Activated CD4-positive, CD25-positive, alpha-beta regulatory T cell (primary cell): ENCODE results near the gene RNF151.

ENCODE experiments used
- DNase-seq, 4 experiments: peaks; one replicate each; lab custom pipeline; 2025; lab: John Stamatoyannopoulos, UW

RNF151 gene

GRCh38 chr16:1976951-1977874 lies 10.6 kb downstream of the RNF151 start:
- no peak for DNase-seq

DNA sequence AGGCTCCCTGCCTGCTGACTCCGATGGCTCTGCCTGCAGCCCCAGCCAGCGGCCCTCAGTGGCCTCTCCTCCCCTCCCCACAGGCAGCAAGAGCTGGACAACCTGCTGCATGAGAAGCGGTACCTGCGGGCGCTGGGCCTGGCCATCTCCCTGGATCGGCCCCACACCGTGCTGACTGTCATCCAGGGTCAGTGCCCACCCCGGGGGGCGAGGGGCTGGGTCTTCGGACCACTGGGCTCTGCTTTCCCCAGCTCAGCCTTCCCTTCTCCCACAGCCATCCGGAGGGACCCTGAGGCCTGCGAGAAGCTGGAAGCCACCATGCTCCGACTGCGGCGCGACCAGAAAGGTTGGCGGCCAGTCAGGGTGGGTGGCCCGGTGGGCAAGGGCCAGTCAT lies 11.2 kb downstream of the RNF151 start:
- no peak for DNase-seq

- DNase-seq = no peak
Observed at GRCh38 chr16:1978476-1979120, 11.9 kb downstream of the RNF151 start.

- DNase-seq = no peak
Observed at GRCh38 chr16:1979271-1980029, 12.8 kb downstream of the RNF151 start.

DNA sequence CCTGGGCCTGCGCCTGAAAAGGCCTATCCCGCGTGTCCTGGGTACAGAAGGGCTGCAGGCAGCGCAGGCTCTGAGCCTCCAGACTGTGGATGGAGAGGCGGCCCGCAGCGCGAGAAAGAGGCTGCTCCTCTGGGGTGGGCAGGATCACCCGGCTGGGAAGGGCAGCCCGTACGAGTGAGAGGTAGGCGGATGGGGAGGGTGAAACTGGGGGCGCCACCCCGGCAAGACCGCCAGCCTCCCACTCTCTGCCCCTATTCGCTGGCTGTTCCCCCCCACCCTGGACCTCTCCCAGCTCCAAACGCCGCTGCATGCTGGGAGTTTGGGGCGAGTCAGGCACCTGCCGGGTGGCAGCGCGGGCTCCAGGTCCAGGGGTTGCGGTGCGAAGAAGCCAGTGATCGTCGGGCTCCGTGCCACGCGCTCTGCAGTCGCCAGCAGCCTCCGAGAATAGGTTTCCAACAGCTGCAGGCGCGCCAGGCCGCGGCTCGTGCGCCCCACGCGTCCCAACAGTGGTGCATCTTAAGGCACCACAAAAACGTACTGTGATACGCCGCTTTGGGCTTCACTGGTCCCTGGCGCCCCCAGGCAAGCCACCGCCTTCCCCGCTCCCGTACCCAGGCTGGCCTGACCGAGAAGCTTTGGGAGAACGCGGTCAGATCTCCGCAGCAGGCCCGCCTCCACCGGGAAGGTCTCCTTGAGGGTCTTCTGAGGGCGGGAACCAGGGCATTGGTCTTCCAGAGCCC lies 13.5 kb downstream of the RNF151 start:
- no peak for DNase-seq

DNA sequence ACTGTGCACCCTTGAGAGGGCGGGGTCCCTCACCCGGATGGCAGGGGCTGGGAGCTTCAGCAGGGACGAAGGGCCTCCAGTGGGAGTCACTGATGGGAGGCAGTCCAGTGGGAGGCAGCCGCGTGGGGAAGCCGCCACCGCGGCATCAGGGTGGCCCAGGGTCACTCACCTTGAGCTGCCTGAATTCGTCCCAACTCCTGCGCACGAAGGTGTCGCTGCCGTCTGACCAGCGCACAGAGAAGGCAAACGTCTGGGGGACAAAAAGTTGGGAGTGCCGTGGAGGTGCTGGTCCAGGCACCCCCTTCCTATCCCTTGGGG lies 14.1 kb downstream of the RNF151 start:
- no peak for DNase-seq

DNA sequence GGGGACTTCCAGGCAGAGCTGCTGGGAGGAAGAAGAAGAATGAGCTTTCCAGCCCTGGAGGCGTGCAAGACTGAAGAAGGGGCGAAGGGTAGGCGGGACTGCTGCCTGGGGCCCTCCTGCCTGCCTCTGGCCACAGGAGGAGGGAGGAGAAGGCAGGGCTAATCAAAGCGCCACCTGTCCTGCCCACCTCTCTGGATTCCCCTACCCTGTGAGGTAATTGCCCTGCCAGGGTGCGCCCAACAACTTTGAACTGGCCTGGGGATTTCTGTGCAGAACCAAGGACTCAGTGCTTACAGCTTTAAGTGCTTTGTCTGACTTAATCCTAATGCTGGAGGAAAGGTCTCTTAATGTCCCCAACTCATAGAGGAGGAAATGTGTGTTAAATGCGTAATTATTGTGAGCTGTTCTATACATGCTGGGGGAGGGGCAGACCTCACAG lies 14.8 kb downstream of the RNF151 start, which contains the start of gene NOXO1:
NOXO1 (minus strand) TSS at position 72 of the 439 bp plus-strand sequence. CDS start 290 bp downstream, outside the sequence.
- DNase-seq = no peak

- DNase-seq = no peak
Observed at GRCh38 chr16:1982013-1982433, 15.4 kb downstream of the RNF151 start.

GRCh38 chr16:1982991-1983543 lies 16.4 kb downstream of the RNF151 start:
- no peak for DNase-seq

GRCh38 chr16:1983544-1984346 lies 17.1 kb downstream of the RNF151 start, which contains the start of gene GFER:
GFER (plus strand) TSS chr16:1984193; CDS start chr16:1984219, 26 bp downstream.
- peak; percentile 34 to 59 (median 44) for DNase-seq

DNA sequence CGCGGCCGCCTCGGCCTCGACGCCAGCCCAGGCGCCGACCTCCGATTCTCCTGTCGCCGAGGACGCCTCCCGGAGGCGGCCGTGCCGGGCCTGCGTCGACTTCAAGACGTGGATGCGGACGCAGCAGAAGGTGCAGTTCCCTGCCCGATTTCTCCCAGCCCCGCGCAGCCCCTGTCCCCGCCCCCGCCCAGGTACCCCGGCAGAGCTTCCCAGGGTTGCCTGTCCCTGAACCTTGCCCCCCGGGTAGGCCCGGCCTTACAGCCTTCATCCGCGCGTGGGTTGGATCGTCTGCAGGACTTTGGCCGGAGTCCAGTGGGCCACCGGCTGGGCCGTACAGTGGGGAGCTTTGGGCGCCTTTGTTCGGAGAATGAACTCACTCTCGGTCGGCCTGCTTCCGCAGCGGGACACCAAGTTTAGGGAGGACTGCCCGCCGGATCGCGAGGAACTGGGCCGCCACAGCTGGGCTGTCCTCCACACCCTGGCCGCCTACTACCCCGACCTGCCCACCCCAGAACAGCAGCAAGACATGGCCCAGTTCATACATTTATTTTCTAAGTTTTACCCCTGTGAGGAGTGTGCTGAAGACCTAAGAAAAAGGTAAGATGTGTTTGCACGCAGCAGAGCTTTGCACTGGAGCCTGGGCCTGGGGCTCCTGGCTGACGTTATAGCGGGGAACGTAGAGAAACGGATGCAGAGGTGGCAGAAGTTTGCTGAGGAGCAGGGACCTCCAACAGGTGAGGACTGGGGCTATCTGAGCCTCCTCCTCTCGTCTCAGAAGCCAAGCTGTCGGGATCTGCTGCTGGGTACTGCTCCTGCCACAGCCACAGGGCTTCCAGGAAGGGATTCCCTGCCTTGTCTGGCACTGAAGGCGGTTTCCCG lies 17.9 kb downstream of the RNF151 start:
- no peak for DNase-seq

- no peak for DNase-seq
Observed at GRCh38 chr16:1985466-1986150, 19.0 kb downstream of the RNF151 start.

- DNase-seq = no peak
Observed at GRCh38 chr16:1987198-1987597, 20.5 kb downstream of the RNF151 start.

- DNase-seq = no peak
Observed at GRCh38 chr16:1989209-1990100, 22.8 kb downstream of the RNF151 start, which contains the start of gene SYNGR3. SYNGR3 (plus strand) TSS chr16:1989970; CDS start chr16:1990103, 133 bp downstream.

- no peak for DNase-seq
Observed at GRCh38 chr16:1990101-1990350, 23.4 kb downstream of the RNF151 start.

GRCh38 chr16:1990351-1991134 lies 23.9 kb downstream of the RNF151 start:
- no peak for DNase-seq

DNA sequence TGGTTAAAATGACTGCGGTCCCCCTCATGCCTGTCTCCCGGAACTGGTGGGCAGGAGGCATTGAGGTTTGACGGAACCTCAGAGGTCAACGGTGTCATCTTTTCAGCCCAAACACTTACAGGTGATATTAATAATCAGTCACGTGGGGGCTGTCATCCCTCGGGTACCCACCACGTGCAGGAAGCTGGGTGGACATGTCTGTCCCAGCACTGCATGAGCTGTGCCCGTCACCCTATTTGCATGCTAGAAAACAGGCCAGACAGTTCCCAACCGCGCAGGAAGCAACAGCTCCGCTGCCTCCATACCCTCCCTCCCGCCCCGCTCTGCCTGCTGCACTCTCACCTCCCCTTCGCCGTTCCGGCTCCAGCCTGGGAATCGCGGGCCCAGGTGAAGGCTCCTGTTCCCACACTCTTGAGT lies 24.5 kb downstream of the RNF151 start:
- no peak for DNase-seq
